HG03469 (cell line): ENCODE results near the gene FYB1.

Source experiments
- ATAC-seq: cut with Tn5 transposase; IDR thresholded peaks from one replicate; pipeline ENCODE4 v1.9.1; 2021; ENCODE audit warnings: mild to moderate bottlenecking, moderate library complexity, moderate number of reproducible peaks; ENCODE audit not compliant: unreplicated experiment

Gene FYB1

GRCh38 chr5:39059064-39059463 is 160.3 kb downstream of the FYB1 start:
- ATAC-seq, result no peak

- ATAC-seq, result no peak
These were observed 161.0 kb downstream of the FYB1 start for GRCh38 chr5:39058178-39058921.

- no peak for ATAC-seq
These were observed 161.6 kb downstream of the FYB1 start for GRCh38 chr5:39057734-39058133.

- no peak for ATAC-seq
These were observed 163.5 kb downstream of the FYB1 start for GRCh38 chr5:39055768-39056398.
